HEK293 (cell line): Measurements from ENCODE around the gene MBD4.

Source experiments
- CTCF ChIA-PET: fragments of 350-600 bp; formaldehyde crosslinking; extraction: SDS; loops from one replicate; lab custom pipeline; 2021; ENCODE audit warnings: antibody characterized with exemption; lab: Yijun Ruan, JAX
- POLR2A ChIA-PET: fragments of 300-600 bp; formaldehyde crosslinking; extraction: SDS; loops from one replicate; lab custom pipeline; 2020; ENCODE audit warnings: antibody characterized with exemption, inconsistent platforms; lab: Yijun Ruan, JAX
- H3K27ac ChIP-seq: fragments of 200-500 bp; sonication (Bioruptor generic); 2 replicates; pipeline ENCODE4 v1.5.1; 2014; ENCODE audit warnings: low read depth, low read length, control low read depth, inconsistent platforms; ENCODE audit errors: extremely low read depth
- H3K36me3 ChIP-seq, 2 experiments: fragments of 200-500 bp in 1 of 2; sonication (Bioruptor generic) in 1 of 2; 1 replicate in 1 of 2; 2 replicates in 1 of 2; pipeline ENCODE4 v1.5.1; 2014 to 2017; ENCODE audit warnings: inconsistent platforms in 2 of 2, low read length in 2 of 2; ENCODE audit not compliant: control insufficient read depth in 2 of 2, insufficient read depth in 1 of 2
- H3K4me1 ChIP-seq: fragments of 200-500 bp; sonication (Bioruptor generic); 2 replicates; pipeline ENCODE4 v1.5.1; 2014; ENCODE audit warnings: mild to moderate bottlenecking, low read length, inconsistent platforms; ENCODE audit not compliant: control insufficient read depth, insufficient read depth
- H3K4me3 ChIP-seq: 2 replicates; pipeline ENCODE4 v1.5.1; 2011; ENCODE audit warnings: low read depth, mild to moderate bottlenecking, control low read depth, low read length, moderate library complexity
- H3K9me3 ChIP-seq: fragments of 200-500 bp; sonication (Bioruptor generic); 2 replicates; pipeline ENCODE4 v1.5.1; 2014; ENCODE audit warnings: low read depth, low read length, inconsistent platforms; ENCODE audit not compliant: control insufficient read depth, insufficient read depth
- EGR2 ChIP-seq: fragments of 450-650 bp; formaldehyde crosslinking; IDR thresholded peaks from 2 replicates; pipeline ENCODE4 v1.5.1; 2016; ENCODE audit warnings: low read depth, missing biosample characterization, missing genetic modification characterization
- HOXC10 ChIP-seq: sonication (generic); formaldehyde crosslinking; IDR thresholded peaks from 2 replicates; pipeline ENCODE4 v1.8.1; 2023; ENCODE audit warnings: mild to moderate bottlenecking, missing genetic modification reagents
- INSM2 ChIP-seq: fragments of 450-650 bp; formaldehyde crosslinking; IDR thresholded peaks from 2 replicates; pipeline ENCODE4 v1.5.1; 2016; ENCODE audit warnings: missing biosample characterization, missing genetic modification characterization
- KLF10 ChIP-seq: fragments of 450-650 bp; IDR thresholded peaks from 2 replicates; pipeline ENCODE4 v1.5.1; 2018; ENCODE audit warnings: missing biosample characterization, mild to moderate bottlenecking, missing genetic modification characterization
- KLF8 ChIP-seq: fragments of 450-650 bp; formaldehyde crosslinking; IDR thresholded peaks from 2 replicates; pipeline ENCODE4 v1.5.1; 2016; ENCODE audit warnings: missing biosample characterization, missing genetic modification characterization
- MEIS1 ChIP-seq: sonication (generic); formaldehyde crosslinking; IDR thresholded peaks from 2 replicates; pipeline ENCODE4 v1.8.1; 2022; ENCODE audit warnings: missing genetic modification reagents, mild to moderate bottlenecking, borderline replicate concordance
- REST ChIP-seq: fragments of 450-650 bp; formaldehyde crosslinking; IDR thresholded peaks from 2 replicates; pipeline ENCODE4 v1.5.1; 2016; ENCODE audit warnings: missing biosample characterization, missing genetic modification characterization
- SP3 ChIP-seq: fragments of 450-650 bp; formaldehyde crosslinking; IDR thresholded peaks from 2 replicates; pipeline ENCODE4 v1.5.1; 2016; ENCODE audit warnings: missing biosample characterization, missing genetic modification characterization
- YY1 ChIP-seq: fragments of 450-650 bp; formaldehyde crosslinking; IDR thresholded peaks from 2 replicates; pipeline ENCODE4 v1.5.1; 2018; ENCODE audit warnings: missing biosample characterization, missing genetic modification characterization
- YY2 ChIP-seq: fragments of 450-650 bp; formaldehyde crosslinking; IDR thresholded peaks from 2 replicates; pipeline ENCODE4 v1.5.1; 2016; ENCODE audit warnings: missing biosample characterization, missing genetic modification characterization
- ZBTB20 ChIP-seq: fragments of 450-650 bp; formaldehyde crosslinking; IDR thresholded peaks from 2 replicates; pipeline ENCODE4 v1.5.1; 2016; ENCODE audit warnings: missing biosample characterization, missing genetic modification characterization
- ZBTB49 ChIP-seq: fragments of 450-650 bp; formaldehyde crosslinking; IDR thresholded peaks from 2 replicates; pipeline ENCODE4 v1.5.1; 2016; ENCODE audit warnings: missing biosample characterization, missing genetic modification characterization, low read depth
- ZNF133 ChIP-seq: fragments of 450-650 bp; formaldehyde crosslinking; IDR thresholded peaks from 2 replicates; pipeline ENCODE4 v1.5.1; 2016; ENCODE audit warnings: missing biosample characterization, missing genetic modification characterization
- ZNF146 ChIP-seq: fragments of 450-650 bp; formaldehyde crosslinking; IDR thresholded peaks from 2 replicates; pipeline ENCODE4 v1.5.1; 2016; ENCODE audit warnings: missing biosample characterization, missing genetic modification characterization
- ZNF18 ChIP-seq: fragments of 450-650 bp; formaldehyde crosslinking; IDR thresholded peaks from 2 replicates; pipeline ENCODE4 v1.5.1; 2016; ENCODE audit warnings: missing biosample characterization, missing genetic modification characterization
- ZNF266 ChIP-seq: fragments of 450-650 bp; formaldehyde crosslinking; IDR thresholded peaks from 2 replicates; pipeline ENCODE4 v1.5.1; 2016; ENCODE audit warnings: missing biosample characterization, missing genetic modification characterization, low read depth
- ZNF596 ChIP-seq: fragments of 450-650 bp; IDR thresholded peaks from 2 replicates; pipeline ENCODE4 v1.5.0; 2018; ENCODE audit warnings: missing biosample characterization, mild to moderate bottlenecking, missing genetic modification characterization, moderate library complexity
- ZNF629 ChIP-seq: fragments of 450-650 bp; formaldehyde crosslinking; IDR thresholded peaks from 2 replicates; pipeline ENCODE4 v1.5.1; 2017; ENCODE audit warnings: missing biosample characterization, missing genetic modification characterization
- ZNF670 ChIP-seq: fragments of 450-650 bp; formaldehyde crosslinking; IDR thresholded peaks from 2 replicates; pipeline ENCODE4 v1.5.1; 2016; ENCODE audit warnings: missing biosample characterization, missing genetic modification characterization, low read depth
- ZNF677 ChIP-seq: fragments of 450-650 bp; IDR thresholded peaks from 2 replicates; pipeline ENCODE4 v1.5.0; 2018; ENCODE audit warnings: missing biosample characterization, mild to moderate bottlenecking, missing genetic modification characterization, moderate library complexity
- ZNF692 ChIP-seq: fragments of 450-650 bp; formaldehyde crosslinking; IDR thresholded peaks from 2 replicates; pipeline ENCODE4 v1.5.1; 2016; ENCODE audit warnings: missing biosample characterization, missing genetic modification characterization
- ZNF777 ChIP-seq: fragments of 450-650 bp; formaldehyde crosslinking; IDR thresholded peaks from 2 replicates; pipeline ENCODE4 v1.5.1; 2017; ENCODE audit warnings: missing biosample characterization, missing genetic modification characterization, borderline replicate concordance
- ZNF792 ChIP-seq: fragments of 450-650 bp; formaldehyde crosslinking; IDR thresholded peaks from 2 replicates; pipeline ENCODE4 v1.5.1; 2016; ENCODE audit warnings: missing biosample characterization, missing genetic modification characterization
- ZSCAN18 ChIP-seq: fragments of 450-650 bp; formaldehyde crosslinking; IDR thresholded peaks from 2 replicates; pipeline ENCODE4 v1.5.1; 2016; ENCODE audit warnings: missing biosample characterization, missing genetic modification characterization
- ZXDB ChIP-seq: fragments of 450-650 bp; formaldehyde crosslinking; IDR thresholded peaks from 2 replicates; pipeline ENCODE4 v1.5.1; 2016; ENCODE audit warnings: missing biosample characterization, missing genetic modification characterization

Gene MBD4

GRCh38 chr3:129460155-129460554, 20.4 kb upstream of the MBD4 start:
- POLR2A ChIA-PET: no interaction called here
- no peak overlapping the region for H3K27ac ChIP-seq
- CTCF ChIA-PET: no interaction called here
- H3K9me3 ChIP-seq: no peaks in the 10 kb centered on the region
- H3K4me1 ChIP-seq: no peaks in the 10 kb centered on the region
- peaks cover 0 to 23% of the 10 kb centered on the region in 2 experiments; a peak in 2 of 3 replicates for H3K36me3 ChIP-seq
- TF ChIP-seq ZBTB20 (tag by site-specific recombination): no peak
- TF ChIP-seq ZXDB: no peak
- TF ChIP-seq ZNF596 (tag by site-specific recombination): no peak
- no peak for TF ChIP-seq ZNF266
- no peak for TF ChIP-seq ZNF792
- TF ChIP-seq REST (tag by site-specific recombination): no peak
- no peak for TF ChIP-seq YY1
- TF ChIP-seq INSM2 (tag by site-specific recombination): no peak
- TF ChIP-seq ZNF18 (tag by site-specific recombination): no peak
- no peak for TF ChIP-seq SP3
- no peak for TF ChIP-seq ZNF670 (tag by site-specific recombination)
- no peak overlapping the region for H3K4me3 ChIP-seq

GRCh38 chr3:129453732-129454131, 14.0 kb upstream of the MBD4 start:
- CTCF ChIA-PET: no interaction called here
- TF ChIP-seq ZBTB20 (tag by site-specific recombination) (no peak), EGR2 (tag by site-specific recombination) (no peak), ZNF692 (tag by site-specific recombination) (no peak), HOXC10 (no peak), YY2 (no peak), ZBTB49 (tag by site-specific recombination) (no peak), KLF8 (no peak), ZNF677 (tag by site-specific recombination) (no peak), ZNF146 (tag by site-specific recombination) (no peak), ZNF777 (tag by site-specific recombination) (no peak), KLF10 (tag by site-specific recombination) (no peak), ZSCAN18 (tag by site-specific recombination) (no peak), MEIS1 (CRISPR knock-in tag) (no peak), ZNF133 (tag by site-specific recombination) (no peak), ZNF629 (tag by site-specific recombination) (no peak)

More at GRCh38 chr3:129453732-129454131, 14.0 kb upstream of the MBD4 start:
- no peak overlapping the region for H3K4me3 ChIP-seq
- no peaks in the 10 kb centered on the region for H3K4me1 ChIP-seq
- H3K27ac ChIP-seq: no peak overlapping the region
- POLR2A ChIA-PET: interaction anchor here (0.6 kb wide), 1 partner anchor 180 kb away, joined by 3 read pairs; no protein-coding TSS in a partner anchor
- H3K9me3 ChIP-seq: no peaks in the 10 kb centered on the region
- peaks cover 0 to 12% of the 10 kb centered on the region in 2 experiments; a peak in 2 of 3 replicates for H3K36me3 ChIP-seq
